Common myeloid progenitor, CD34-positive (primary cell): Measurements from ENCODE around the gene MAN2B1.
"Not testable (repeated sequence)": the region's sequence is repeated elsewhere in the genome, so short reads cannot be mapped to it uniquely, and the experiment has no call there.

Experiments used
- CTCF ChIA-PET: fragments of 350-600 bp; sonication (Branson Sonifier 250); formaldehyde crosslinking; loops from one replicate; lab custom pipeline; 2021; ENCODE audit warnings: antibody characterized with exemption; lab: Charles Lee
- POLR2A ChIA-PET: fragments of 350-600 bp; sonication (Branson Sonifier 250); formaldehyde crosslinking; loops from one replicate; lab custom pipeline; 2021; ENCODE audit warnings: antibody characterized with exemption; lab: Charles Lee
- DNase-seq, 3 donors: peaks; one replicate each; pipeline versions ENCODE4 v3.0.0 to v3.0.0-alpha.2; 2013
- H3K27ac ChIP-seq, 2 experiments: 1 replicate in 1 of 2; 2 replicates in 1 of 2; pipeline ENCODE4 v1.7.0; 2013; ENCODE audit warnings: inconsistent platforms in 2 of 2, low read length in 2 of 2, mild to moderate bottlenecking in 2 of 2, low read depth in 1 of 2, moderate library complexity in 1 of 2; ENCODE audit not compliant: severe bottlenecking in 2 of 2, insufficient read depth in 1 of 2, poor library complexity in 1 of 2
- H3K27me3 ChIP-seq, 5 experiments: replicated peaks in 2 of 5; 1 replicate in 3 of 5; 2 replicates in 2 of 5; pipeline versions ENCODE4 v1.6.1 to v1.7.0; 2013; ENCODE audit warnings: low read length in 4 of 5, mild to moderate bottlenecking in 2 of 5, moderate library complexity in 2 of 5, inconsistent platforms in 1 of 5; ENCODE audit not compliant: insufficient read depth in 5 of 5, control insufficient read depth in 4 of 5
- H3K36me3 ChIP-seq, 4 experiments: 1 replicate in 2 of 4; 2 replicates in 2 of 4; pipeline versions ENCODE4 v1.6.1 to v1.7.0; 2013; ENCODE audit warnings: low read length in 3 of 4, control low read depth in 1 of 4, mild to moderate bottlenecking in 1 of 4; ENCODE audit not compliant: control insufficient read depth in 4 of 4, insufficient read depth in 4 of 4
- H3K4me1 ChIP-seq, 4 experiments: 1 replicate in 3 of 4; 2 replicates in 1 of 4; pipeline versions ENCODE4 v1.6.1 to v1.7.1; 2013; ENCODE audit warnings: low read length in 3 of 4, mild to moderate bottlenecking in 3 of 4, control low read depth in 1 of 4, inconsistent platforms in 1 of 4, moderate library complexity in 1 of 4; ENCODE audit not compliant: control insufficient read depth in 4 of 4, insufficient read depth in 4 of 4; ENCODE audit errors: control extremely low read depth in 1 of 4
- H3K4me3 ChIP-seq, 7 experiments: 1 replicate in 4 of 7; 2 replicates in 3 of 7; pipeline versions ENCODE4 v1.5.1 to v1.7.0; 2013; ENCODE audit warnings: mild to moderate bottlenecking in 7 of 7, low read length in 6 of 7, moderate library complexity in 6 of 7, inconsistent platforms in 2 of 7, low read depth in 2 of 7, control low read depth in 1 of 7; ENCODE audit not compliant: insufficient read depth in 4 of 7, control insufficient read depth in 1 of 7; ENCODE audit errors: extremely low read depth in 1 of 7
- H3K9me3 ChIP-seq, 5 experiments: 1 replicate in 4 of 5; 2 replicates in 1 of 5; pipeline versions ENCODE4 v1.6.1 to v1.7.1; 2013; ENCODE audit warnings: low read length in 4 of 5, mild to moderate bottlenecking in 2 of 5, inconsistent platforms in 1 of 5, low read depth in 1 of 5, moderate library complexity in 1 of 5; ENCODE audit not compliant: control insufficient read depth in 4 of 5, insufficient read depth in 2 of 5; ENCODE audit errors: control extremely low read depth in 1 of 5
- WGBS: methylation state at CpG from one replicate; pipeline ENCODE4 v1.1.5; 2013; ENCODE audit not compliant: insufficient coverage; 5-methylcytosine and 5-hydroxymethylcytosine counted together

The MAN2B1 gene

DNA sequence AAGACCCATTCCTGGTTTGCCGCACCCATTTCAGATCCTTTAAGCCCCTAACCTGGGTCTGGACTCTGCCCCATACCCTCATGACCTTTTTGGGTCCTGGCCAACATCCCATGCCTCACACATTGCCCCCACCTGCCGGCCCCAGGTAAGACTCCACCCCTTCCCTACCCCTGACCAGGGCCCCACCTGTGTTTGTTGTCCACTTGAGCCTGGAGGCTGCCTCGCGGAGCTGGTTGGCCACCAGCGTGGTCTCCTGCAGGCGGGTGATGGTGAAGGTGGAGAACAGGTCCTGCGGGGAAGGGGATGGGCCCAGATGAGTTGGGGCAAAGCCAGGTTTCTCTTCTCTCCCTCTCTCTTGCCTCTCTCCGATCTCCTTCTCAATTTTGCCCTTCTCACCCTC is 19.5 kb downstream of the MAN2B1 start:
- H3K4me3 ChIP-seq, result no peak overlapping the region
- H3K4me1 ChIP-seq, result peaks cover 0 to 10% (median 3%) of the 10 kb centered on the region in 4 experiments
- CTCF ChIA-PET, result interaction anchor here (1.1 kb wide), 1 partner anchor 29 kb away, joined by 3 read pairs; no protein-coding TSS in a partner anchor
- no peak for DNase-seq
- no peaks in the 10 kb centered on the region for H3K27me3 ChIP-seq
- POLR2A ChIA-PET, result no interaction called here
- H3K27ac ChIP-seq, result no peak overlapping the region
- peaks cover 0 to 43% (median 12%) of the 10 kb centered on the region in 4 experiments for H3K36me3 ChIP-seq
- H3K9me3 ChIP-seq, result no peaks in the 10 kb centered on the region
- 97% methylated on average over 5 of the region's 8 CpGs for WGBS

DNA sequence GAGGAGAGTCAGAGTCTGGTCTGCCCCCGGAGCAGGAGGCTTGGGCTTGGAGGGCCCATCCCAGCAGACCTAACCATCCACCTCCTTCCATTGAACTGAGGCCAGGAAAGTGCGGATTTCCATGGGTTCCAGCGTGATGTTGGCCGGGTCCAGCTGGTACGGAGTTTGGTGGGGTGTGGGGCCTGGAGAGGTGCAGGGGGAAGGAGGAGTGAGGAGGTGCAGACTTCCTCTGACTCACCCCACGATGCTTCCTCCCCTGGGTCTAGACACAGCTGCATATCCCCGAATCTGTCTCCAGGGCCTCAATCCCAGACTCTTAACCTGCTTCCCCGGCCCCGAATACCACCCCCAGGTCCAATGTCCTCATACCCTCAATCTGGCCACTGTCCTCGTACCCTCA is 20.0 kb downstream of the MAN2B1 start:
- Histone ChIP-seq H3K4me3 (no peak overlapping the region), H3K27me3 (no peaks in the 10 kb centered on the region), H3K9me3 (no peaks in the 10 kb centered on the region), H3K4me1 (peaks cover 0 to 10% (median 3%) of the 10 kb centered on the region in 4 experiments), H3K36me3 (peaks cover 0 to 38% (median 7%) of the 10 kb centered on the region in 4 experiments), H3K27ac (no peak overlapping the region)
- ChIA-PET CTCF (no interaction called here), POLR2A (no interaction called here)
- DNase-seq, result no peak
- WGBS, result 98% methylated on average over 6 of the region's 10 CpGs

DNA sequence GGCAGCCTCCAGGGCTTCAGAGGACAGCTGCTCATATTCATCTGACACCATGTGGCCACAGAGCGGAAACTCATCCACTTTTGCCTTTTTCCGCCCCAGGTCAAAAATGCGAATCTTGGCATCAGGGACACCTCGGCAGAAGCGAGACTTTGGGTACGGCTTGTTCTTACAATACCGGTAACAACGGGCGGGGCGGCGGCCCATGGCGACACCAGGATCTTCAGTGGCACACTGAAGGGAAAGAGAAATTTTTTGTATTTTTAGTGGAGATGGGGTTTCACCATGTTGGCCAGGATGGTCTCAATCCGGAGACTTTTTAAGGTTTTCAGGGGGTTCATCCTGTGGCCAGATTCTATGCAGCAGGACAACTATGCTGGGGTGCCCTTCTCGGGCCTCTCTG is 22.8 kb downstream of the MAN2B1 start:
- H3K27me3 ChIP-seq, DNase-seq: not testable (repeated sequence)

DNA sequence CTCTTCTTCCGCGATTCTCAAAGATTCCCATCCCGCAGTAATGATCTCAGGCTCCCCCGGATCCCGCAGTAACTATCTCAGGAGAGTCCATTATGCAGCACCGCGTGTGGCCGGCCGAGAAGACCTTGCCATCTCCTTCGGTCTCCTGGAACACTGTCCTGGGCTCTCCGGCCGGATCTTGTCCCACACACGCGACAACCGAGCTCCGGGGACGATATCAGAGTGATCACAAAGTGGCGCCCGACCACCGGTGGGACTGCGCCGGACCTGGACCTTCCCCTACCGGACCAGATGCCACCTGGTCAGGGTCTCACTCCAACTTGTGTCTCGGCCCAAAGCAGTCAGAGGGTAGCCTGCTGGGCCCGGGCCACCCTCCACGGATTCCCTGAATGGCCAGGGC is 24.0 kb downstream of the MAN2B1 start:
- POLR2A ChIA-PET, result interaction anchor here (0.6 kb wide), 1 partner anchor 225 kb away, joined by 3 read pairs; no protein-coding TSS in a partner anchor
- H3K27me3 ChIP-seq, result no peaks in the 10 kb centered on the region
- WGBS, result 98% methylated on average over 26 of the region's 26 CpGs
- DNase-seq, result no peak
- H3K36me3 ChIP-seq, result peaks cover 0 to 20% (median under 1%) of the 10 kb centered on the region in 4 experiments
- H3K4me3 ChIP-seq, result no peak overlapping the region
- CTCF ChIA-PET, result interaction anchor here (0.7 to 1.6 kb wide), 2 partner anchors 13 to 29 kb away, joined by 3 read pairs; no protein-coding TSS in a partner anchor
- H3K4me1 ChIP-seq, result peaks cover 0 to 11% (median 8%) of the 10 kb centered on the region in 4 experiments
- no peaks in the 10 kb centered on the region for H3K9me3 ChIP-seq
- H3K27ac ChIP-seq, result no peak overlapping the region

More for the DNA sequence above, 22.8 kb downstream of the MAN2B1 start:
- H3K9me3 ChIP-seq, H3K4me3 ChIP-seq, POLR2A ChIA-PET, H3K27ac ChIP-seq, CTCF ChIA-PET: not testable (repeated sequence)
- peaks cover 0 to 23% (median under 1%) of the 10 kb centered on the region in 4 experiments for H3K36me3 ChIP-seq
- 98% methylated on average over 7 of the region's 14 CpGs for WGBS
- peaks cover 0 to 18% (median 12%) of the 10 kb centered on the region in 4 experiments for H3K4me1 ChIP-seq

DNA sequence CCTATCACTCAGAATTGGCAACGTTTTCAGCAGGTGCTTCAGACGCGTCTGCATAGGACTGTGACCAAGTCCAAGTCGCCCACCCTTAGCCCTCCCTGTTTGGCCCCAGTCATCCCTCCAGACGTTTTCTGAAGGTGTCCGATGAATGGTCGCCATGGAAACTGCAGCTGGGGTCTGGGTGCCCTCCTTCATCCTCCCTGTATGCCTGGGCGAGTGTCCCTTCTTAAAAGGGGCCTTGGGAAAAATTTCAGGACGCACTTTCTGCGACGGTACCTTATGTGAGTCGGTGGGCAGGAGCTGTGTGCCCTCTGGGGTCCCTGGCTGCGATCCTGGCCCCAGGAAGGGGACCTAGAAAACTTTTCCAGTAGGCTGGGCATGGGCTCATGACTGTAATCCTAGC is 25.1 kb downstream of the MAN2B1 start:
- WGBS, result 91% methylated on average over 13 of the region's 13 CpGs
- Histone ChIP-seq H3K36me3 (peaks cover 0 to 15% (median 0%) of the 10 kb centered on the region in 4 experiments), H3K4me1 (peaks cover 0 to 11% (median 8%) of the 10 kb centered on the region in 4 experiments), H3K27me3 (no peaks in the 10 kb centered on the region), H3K9me3 (no peaks in the 10 kb centered on the region), H3K27ac (no peak overlapping the region), H3K4me3 (no peak overlapping the region)
- CTCF ChIA-PET, result interaction anchor here (1.6 kb wide), 1 partner anchor 14 kb away, joined by 3 read pairs; no protein-coding TSS in a partner anchor
- POLR2A ChIA-PET, result interaction anchor here (2.1 kb wide), 1 partner anchor 24 kb away, joined by 8 read pairs; the partner anchor contains the start of genes MAN2B1 and WDR83
- no peak for DNase-seq

DNA sequence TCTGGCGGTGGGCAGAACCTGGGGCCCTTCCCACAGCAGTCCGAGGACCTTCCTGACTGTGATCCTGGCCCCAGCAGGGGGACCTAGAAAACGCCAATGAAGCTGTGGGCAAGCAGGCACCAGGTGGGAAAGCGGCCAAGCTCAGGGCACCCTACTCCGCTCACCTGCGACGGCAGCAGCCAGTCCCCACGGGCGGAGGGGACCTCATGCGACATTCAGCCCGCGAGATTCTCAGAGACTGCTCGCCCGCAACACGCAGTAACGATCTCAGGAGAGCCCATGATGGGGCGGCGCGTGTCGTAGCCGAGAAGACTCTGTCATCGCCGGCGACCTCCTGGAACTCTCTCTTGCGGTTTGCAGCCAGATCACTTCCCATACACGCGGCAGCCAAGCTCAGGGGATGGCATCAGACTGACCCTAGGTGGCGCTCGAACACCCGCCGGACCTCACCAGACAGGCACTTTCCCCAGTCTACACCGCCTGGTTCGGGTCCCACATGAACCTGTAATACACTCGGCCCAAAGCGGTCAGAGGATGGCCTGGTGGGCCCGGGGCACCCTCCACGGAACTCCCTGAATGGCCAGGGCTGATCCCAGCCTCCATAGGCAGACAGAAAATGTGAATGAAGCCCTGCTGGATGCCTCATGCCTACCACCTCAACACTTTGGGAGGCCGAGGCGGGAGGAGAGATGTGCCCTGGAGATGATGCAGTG is 26.5 kb downstream of the MAN2B1 start:
- 6% methylated on average over 35 of the region's 39 CpGs for WGBS
- Histone ChIP-seq H3K4me1 (peaks cover 0 to 11% (median 8%) of the 10 kb centered on the region in 4 experiments), H3K4me3 (peak overlapping the region in 5 of 7 experiments; percentile 17 to 77 (median 64)), H3K9me3 (no peaks in the 10 kb centered on the region), H3K36me3 (peaks cover 0 to 11% (median 0%) of the 10 kb centered on the region in 4 experiments), H3K27me3 (no peaks in the 10 kb centered on the region), H3K27ac (no peak overlapping the region)
- ChIA-PET POLR2A (interaction anchor here (0.6 to 2.1 kb wide), 4 partner anchors 26 to 444 kb away, joined by 3 to 8 read pairs (median 4); partner anchors contain the start of genes MAN2B1 and WDR83), CTCF (interaction anchor here (0.7 to 2.7 kb wide), 18 partner anchors 9 to 76 kb away, joined by 3 to 13 read pairs (median 4); partner anchors contain the start of genes FBXW9, MAN2B1, WDR83 and ZNF490)
- DNase-seq, result peak; percentile 93 to 96 (median 95)
